NB4 (cell line): Measurements from ENCODE around the gene CFI.

Experiments used
- CTCF ChIP-seq: IDR thresholded peaks from one replicate; pipeline ENCODE4 v1.5.1; 2012; ENCODE audit warnings: low read depth, low read length
- MAX ChIP-seq: IDR thresholded peaks from 2 replicates; pipeline ENCODE4 v1.6.1; 2011; ENCODE audit warnings: low read depth, low read length
- MYC ChIP-seq: IDR thresholded peaks from 2 replicates; pipeline ENCODE4 v1.6.1; 2011; ENCODE audit warnings: low read depth, low read length
- POLR2A ChIP-seq: IDR thresholded peaks from 2 replicates; pipeline ENCODE4 v1.6.1; 2011; ENCODE audit warnings: mild to moderate bottlenecking; ENCODE audit not compliant: insufficient read length; ENCODE audit errors: extremely low read depth

GRCh38 chr4:109850601-109851000 lies 48.8 kb upstream of the CFI start:
- TF ChIP-seq CTCF (no peak), POLR2A (no peak), MYC (no peak), MAX (no peak)
